T follicular helper cell (primary cell): ENCODE results near the gene SERPINB3.
"Not testable (repeated sequence)": the region's sequence is repeated elsewhere in the genome, so short reads cannot be mapped to it uniquely, and the experiment has no call there.

Experiments used
- DNase-seq: peaks from one replicate; pipeline ENCODE4 v3.0.0-alpha.2; 2020; ENCODE audit warnings: low read depth
- total RNA-seq, 2 experiments: gene quantifications; one replicate each; lab custom pipeline; 2026; lab: John Stamatoyannopoulos, UW

SERPINB3 gene
- 0 to 0.06 reads per million in 2 experiments for total RNA-seq

- not testable (repeated sequence) for DNase-seq
Observed at GRCh38 chr18:63661750-63662149, at the start of gene SERPINB3. Gene SERPINB3, minus strand, starts transcription at chr18:63661893. Its CDS starts 677 bp downstream, at chr18:63661216.

- DNase-seq = no peak
Observed at GRCh38 chr18:63708650-63709049, 47.0 kb upstream of the SERPINB3 start.

- no peak for DNase-seq
Observed at GRCh38 chr18:63707816-63708215, 46.1 kb upstream of the SERPINB3 start.

- no peak for DNase-seq
Observed at GRCh38 chr18:63705401-63705800, 43.7 kb upstream of the SERPINB3 start.

- DNase-seq = no peak
Observed at GRCh38 chr18:63702660-63703059, 41.0 kb upstream of the SERPINB3 start, which contains the start of gene SERPINB11. Gene SERPINB11, plus strand, starts transcription at chr18:63702960. Its CDS starts 7,234 bp downstream, at chr18:63710194.

- no peak for DNase-seq
Observed at GRCh38 chr18:63701952-63702351, 40.3 kb upstream of the SERPINB3 start.

GRCh38 chr18:63700501-63700900, 38.8 kb upstream of the SERPINB3 start:
- DNase-seq = no peak

- no peak for DNase-seq
Observed at GRCh38 chr18:63697097-63697660, 35.5 kb upstream of the SERPINB3 start.

GRCh38 chr18:63689064-63689463, 27.4 kb upstream of the SERPINB3 start:
- DNase-seq = no peak

GRCh38 chr18:63686871-63687270, 25.2 kb upstream of the SERPINB3 start:
- DNase-seq = no peak

- no peak for DNase-seq
Observed at GRCh38 chr18:63684718-63685117, 23.0 kb upstream of the SERPINB3 start.

- DNase-seq = no peak
Observed at GRCh38 chr18:63683890-63684289, 22.2 kb upstream of the SERPINB3 start.

- DNase-seq = no peak
Observed at GRCh38 chr18:63683152-63683551, 21.5 kb upstream of the SERPINB3 start.

- no peak for DNase-seq
Observed at GRCh38 chr18:63681449-63682340, 20.0 kb upstream of the SERPINB3 start.

- no peak for DNase-seq
Observed at GRCh38 chr18:63679820-63680606, 18.3 kb upstream of the SERPINB3 start.

- DNase-seq = no peak
Observed at GRCh38 chr18:63677500-63678225, 16.0 kb upstream of the SERPINB3 start.

- DNase-seq = no peak
Observed at GRCh38 chr18:63676526-63677323, 15.0 kb upstream of the SERPINB3 start.

GRCh38 chr18:63664571-63664970, 2.9 kb upstream of the SERPINB3 start:
- no peak for DNase-seq

- DNase-seq = not testable (repeated sequence)
Observed at GRCh38 chr18:63658920-63659319, 2.8 kb downstream of the SERPINB3 start.

- not testable (repeated sequence) for DNase-seq
Observed at GRCh38 chr18:63650271-63650670, 11.4 kb downstream of the SERPINB3 start.

- no peak for DNase-seq
Observed at GRCh38 chr18:63648241-63648640, 13.5 kb downstream of the SERPINB3 start.
